Ascending aorta (tissue), 2 donors: ENCODE results near the gene NOTCH2. TPM values are rescaled to one million over a fixed set of nuclear protein-coding genes. Genes with fewer than 3 reads are reported as not detected.

ENCODE experiments used
- DNase-seq, 2 donors: peaks; one replicate each; pipeline ENCODE4 v3.0.0-alpha.2; 2019; ENCODE audit warnings: low spot score in 2 of 2
- H3K27ac ChIP-seq, 2 donors: fragments of 200-600 bp; sonication (generic); one replicate each; pipeline ENCODE4 v1.5.1; 2016 to 2017; ENCODE audit warnings: mild to moderate bottlenecking in 1 of 2
- H3K27me3 ChIP-seq: fragments of 200-600 bp; sonication (generic); one replicate; pipeline ENCODE4 v1.5.1; 2017
- H3K36me3 ChIP-seq, 2 donors: fragments of 200-600 bp; sonication (generic); one replicate each; pipeline ENCODE4 v1.5.1; 2016
- H3K4me1 ChIP-seq, 2 donors: fragments of 200-600 bp; sonication (generic); one replicate each; pipeline ENCODE4 v1.5.1; 2016 to 2017; ENCODE audit warnings: mild to moderate bottlenecking in 1 of 2
- H3K4me3 ChIP-seq, 2 donors: fragments of 200-600 bp; sonication (generic); one replicate each; pipeline ENCODE4 v1.5.1; 2016 to 2017; ENCODE audit warnings: mild to moderate bottlenecking in 1 of 2
- H3K9me3 ChIP-seq, 2 donors: fragments of 200-600 bp; sonication (generic); one replicate each; pipeline ENCODE4 v1.5.1; 2016
- CTCF ChIP-seq, 3 experiments: fragments of 200-600 bp in 2 of 3; fragments of 450-650 bp in 1 of 3; sonication (generic) in 2 of 3; IDR thresholded peaks; one replicate each; pipeline ENCODE4 v1.5.1; 2016 to 2019; ENCODE audit warnings: antibody characterized with exemption in 3 of 3, mild to moderate bottlenecking in 1 of 3, moderate library complexity in 1 of 3
- intact Hi-C: fragments of 100-400 bp; cut with DNase I; formaldehyde crosslinking; loops from one replicate; pipeline ENCODE4 v1.15.1; 2023
- total RNA-seq: library from RNA; depleted of rRNA; stranded (reverse); fragments of >200 nt; gene quantifications from one replicate; pipeline ENCODE4 v1.1.0, GENCODE V29; 2016

NOTCH2 gene
- total RNA-seq, 1 donor from 2014 or later: 80.4 TPM

- Histone ChIP-seq H3K27me3 (no peaks in the 10 kb centered on the region), H3K36me3 (peaks cover 84 to 100% of the 10 kb centered on the region in 2 donors), H3K4me1 (no peaks in the 10 kb centered on the region), H3K27ac (no peak overlapping the region), H3K9me3 (no peaks in the 10 kb centered on the region), H3K4me3 (no peak overlapping the region)
- no peak for TF ChIP-seq CTCF (IDR thresholded peaks at IDR 0.05)
- no peak for DNase-seq
- intact Hi-C loops: no loop called here
Observed at GRCh38 chr1:119918301-119918700, 151.2 kb downstream of the NOTCH2 start.

- DNase-seq: no peak
- H3K4me1 ChIP-seq: no peaks in the 10 kb centered on the region
- intact Hi-C loops: no loop called here
Observed at GRCh38 chr1:119917304-119918055, 152.0 kb downstream of the NOTCH2 start.

GRCh38 chr1:119915517-119915916, 153.9 kb downstream of the NOTCH2 start:
- Histone ChIP-seq H3K9me3 (no peaks in the 10 kb centered on the region), H3K4me1 (no peaks in the 10 kb centered on the region), H3K27ac (no peak overlapping the region), H3K36me3 (peaks cover 63 to 75% of the 10 kb centered on the region in 2 donors), H3K27me3 (no peaks in the 10 kb centered on the region), H3K4me3 (no peak overlapping the region)
- TF ChIP-seq CTCF (IDR thresholded peaks at IDR 0.05): no peak
- intact Hi-C loops: no loop called here
- DNase-seq: no peak

More at GRCh38 chr1:119917304-119918055, 152.0 kb downstream of the NOTCH2 start:
- no peaks in the 10 kb centered on the region for H3K9me3 ChIP-seq
- peaks cover 78 to 95% of the 10 kb centered on the region in 2 donors for H3K36me3 ChIP-seq
- no peaks in the 10 kb centered on the region for H3K27me3 ChIP-seq
- no peak overlapping the region for H3K4me3 ChIP-seq
- H3K27ac ChIP-seq: no peak overlapping the region
- no peak for TF ChIP-seq CTCF (IDR thresholded peaks at IDR 0.05)

- TF ChIP-seq CTCF (IDR thresholded peaks at IDR 0.05): no peak
- no peak for DNase-seq
- no peak overlapping the region for H3K4me3 ChIP-seq
- intact Hi-C loops: no loop called here
- H3K36me3 ChIP-seq: peaks cover 49 to 60% of the 10 kb centered on the region in 2 donors
- H3K27me3 ChIP-seq: no peaks in the 10 kb centered on the region
- H3K27ac ChIP-seq: no peak overlapping the region
- H3K9me3 ChIP-seq: no peaks in the 10 kb centered on the region
- H3K4me1 ChIP-seq: no peaks in the 10 kb centered on the region
Observed at GRCh38 chr1:119914071-119914470, 155.4 kb downstream of the NOTCH2 start.

GRCh38 chr1:119912963-119913362, 156.5 kb downstream of the NOTCH2 start:
- H3K9me3 ChIP-seq: no peaks in the 10 kb centered on the region
- no peak for TF ChIP-seq CTCF (IDR thresholded peaks at IDR 0.05)
- H3K36me3 ChIP-seq: peaks cover 43 to 49% of the 10 kb centered on the region in 2 donors
- no peaks in the 10 kb centered on the region for H3K27me3 ChIP-seq
- DNase-seq: no peak
- intact Hi-C loops: no loop called here
- H3K4me3 ChIP-seq: no peak overlapping the region
- no peak overlapping the region for H3K27ac ChIP-seq
- no peaks in the 10 kb centered on the region for H3K4me1 ChIP-seq
